Activated T-cell treated with anti-CD3 and anti-CD28 coated beads for 1 hour (primary cell): ENCODE data around the gene STXBP2.
A peak's percentile ranks its signal among the peaks of the same experiment; 100 is the strongest.

Experiments
- DNase-seq: peaks from one replicate; pipeline ENCODE4 v3.0.0-alpha.2; 2020; ENCODE audit warnings: low read depth

STXBP2 gene

GRCh38 chr19:7636691-7637373 is at the start of gene STXBP2:
TSS of gene STXBP2 (plus strand) at chr19:7637110. CDS start at chr19:7637150, 40 bp downstream.
- peak; percentile 93 for DNase-seq

DNA sequence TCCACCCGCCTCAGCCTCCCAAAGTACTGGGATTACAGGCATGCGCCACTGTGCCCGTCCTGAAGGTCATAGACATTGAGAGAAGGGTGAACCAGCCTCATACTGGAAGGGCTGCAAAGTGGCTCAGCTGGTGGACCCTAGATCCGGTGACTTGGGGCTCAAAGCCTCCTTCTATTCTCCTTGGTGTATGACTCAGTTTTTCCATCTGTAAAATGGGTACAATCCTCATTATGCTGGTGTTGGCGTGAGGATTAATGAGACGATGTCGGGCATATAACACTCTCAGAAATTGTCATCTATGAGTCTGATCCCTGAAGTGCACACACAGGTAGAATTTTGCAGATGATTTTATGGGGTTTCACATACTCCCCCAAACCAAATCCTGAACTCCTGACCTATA is 47.1 kb upstream of the STXBP2 start:
- DNase-seq = no peak

DNA sequence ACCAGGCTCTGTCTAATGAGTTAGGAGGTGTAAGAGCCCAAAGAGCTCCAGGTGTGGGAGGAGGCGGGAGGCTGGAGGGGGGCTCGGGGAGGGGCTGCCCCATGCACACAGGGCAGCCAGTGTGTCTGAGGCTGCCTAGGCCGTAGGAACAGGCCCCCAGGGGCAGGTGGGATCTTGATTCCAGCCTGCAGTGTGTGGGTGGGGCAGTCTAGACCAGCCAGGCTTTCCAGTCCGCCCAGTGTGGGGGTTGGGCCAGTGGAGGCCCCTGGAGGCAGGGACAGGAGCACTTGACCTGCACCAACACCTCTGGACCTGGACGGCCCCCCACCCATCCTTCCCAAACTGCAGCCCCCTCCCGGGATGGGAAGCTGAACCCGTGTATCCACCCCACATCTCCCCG is 46.7 kb upstream of the STXBP2 start:
- DNase-seq = no peak

GRCh38 chr19:7595466-7596133 is 41.3 kb upstream of the STXBP2 start, which contains the start of gene CAMSAP3:
TSS of gene CAMSAP3 (plus strand) at chr19:7595863. CDS start at chr19:7596003, 140 bp downstream.
- DNase-seq = peak; percentile 16

- no peak for DNase-seq
Observed at GRCh38 chr19:7596211-7596937, 40.5 kb upstream of the STXBP2 start.

GRCh38 chr19:7597689-7598088 is 39.2 kb upstream of the STXBP2 start:
- no peak for DNase-seq

DNA sequence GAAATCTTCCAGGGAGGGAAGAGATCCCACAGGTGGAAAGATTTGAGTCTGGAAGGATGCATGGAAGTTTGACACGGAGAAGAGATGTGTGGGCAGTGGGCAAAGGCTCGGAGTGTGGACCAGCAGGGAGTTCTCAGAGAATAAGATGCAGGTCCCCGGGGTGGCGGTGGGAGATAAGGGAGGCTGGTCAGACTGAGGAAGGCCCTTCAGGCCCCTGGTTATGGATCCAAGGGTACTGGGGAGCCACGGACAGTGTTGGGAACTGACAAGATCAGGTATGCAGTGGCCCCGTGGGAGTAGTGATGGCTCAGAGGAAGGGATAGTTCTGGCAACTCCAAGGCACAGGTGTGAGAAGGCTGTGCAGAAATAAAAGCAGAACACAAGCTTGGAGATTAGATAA is 38.7 kb upstream of the STXBP2 start:
- DNase-seq = no peak

- DNase-seq = no peak
Observed at GRCh38 chr19:7600721-7601120, 36.2 kb upstream of the STXBP2 start.

DNA sequence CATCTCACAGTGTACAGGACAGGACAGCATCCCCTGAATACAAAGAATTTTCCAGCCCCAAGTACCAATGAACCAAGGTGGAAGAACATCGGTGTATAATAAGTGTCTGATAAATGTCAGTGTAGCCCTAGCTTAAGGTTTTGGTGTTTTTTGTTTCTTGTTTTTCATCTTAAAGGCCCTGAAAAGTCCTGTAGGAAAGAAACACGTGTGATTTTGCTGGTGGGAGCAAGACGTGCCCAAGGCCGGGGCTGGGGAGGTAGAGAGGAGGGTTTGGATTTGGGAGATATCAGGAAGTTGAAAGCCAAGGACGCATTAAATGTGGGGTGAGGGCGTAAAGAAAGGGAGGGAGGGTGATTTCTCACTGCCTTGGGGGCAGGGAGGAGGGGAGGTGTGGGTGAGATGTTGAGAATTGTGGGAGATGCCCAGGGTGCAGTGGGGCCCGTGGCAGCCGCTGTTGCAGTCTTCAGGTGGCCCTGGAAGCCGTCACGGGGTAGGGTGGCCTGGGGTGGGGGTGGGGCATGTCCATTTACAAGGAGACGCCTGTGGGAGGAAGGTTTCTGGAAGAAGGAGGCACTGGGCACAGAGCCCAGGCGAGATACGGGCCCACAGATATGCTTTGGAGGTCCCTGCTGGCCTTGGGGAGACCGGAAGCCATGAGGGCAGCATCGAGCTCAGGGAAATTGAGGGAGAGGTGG is 34.5 kb upstream of the STXBP2 start:
- no peak for DNase-seq

GRCh38 chr19:7602935-7603497 is 33.9 kb upstream of the STXBP2 start:
- DNase-seq = no peak

DNA sequence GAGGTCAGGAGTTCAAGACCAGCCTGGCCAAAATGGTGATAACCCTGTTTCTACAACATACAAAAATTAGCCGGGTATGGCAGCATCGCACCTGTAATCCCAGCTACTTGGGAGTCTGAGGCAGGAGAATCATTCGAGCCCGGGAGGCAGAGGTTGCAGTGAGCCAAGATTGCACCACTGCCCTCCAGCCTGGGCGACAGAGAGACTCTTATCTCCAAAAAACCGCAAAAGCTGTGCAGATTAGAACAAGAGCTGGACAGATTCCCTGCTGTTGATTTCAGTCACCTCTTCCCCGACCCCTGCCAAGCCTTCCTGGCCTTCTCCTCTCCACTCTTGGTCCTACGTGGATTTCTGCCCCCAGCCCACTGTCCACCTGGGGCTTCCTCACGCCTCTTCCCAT is 33.0 kb upstream of the STXBP2 start:
- DNase-seq = no peak

DNA sequence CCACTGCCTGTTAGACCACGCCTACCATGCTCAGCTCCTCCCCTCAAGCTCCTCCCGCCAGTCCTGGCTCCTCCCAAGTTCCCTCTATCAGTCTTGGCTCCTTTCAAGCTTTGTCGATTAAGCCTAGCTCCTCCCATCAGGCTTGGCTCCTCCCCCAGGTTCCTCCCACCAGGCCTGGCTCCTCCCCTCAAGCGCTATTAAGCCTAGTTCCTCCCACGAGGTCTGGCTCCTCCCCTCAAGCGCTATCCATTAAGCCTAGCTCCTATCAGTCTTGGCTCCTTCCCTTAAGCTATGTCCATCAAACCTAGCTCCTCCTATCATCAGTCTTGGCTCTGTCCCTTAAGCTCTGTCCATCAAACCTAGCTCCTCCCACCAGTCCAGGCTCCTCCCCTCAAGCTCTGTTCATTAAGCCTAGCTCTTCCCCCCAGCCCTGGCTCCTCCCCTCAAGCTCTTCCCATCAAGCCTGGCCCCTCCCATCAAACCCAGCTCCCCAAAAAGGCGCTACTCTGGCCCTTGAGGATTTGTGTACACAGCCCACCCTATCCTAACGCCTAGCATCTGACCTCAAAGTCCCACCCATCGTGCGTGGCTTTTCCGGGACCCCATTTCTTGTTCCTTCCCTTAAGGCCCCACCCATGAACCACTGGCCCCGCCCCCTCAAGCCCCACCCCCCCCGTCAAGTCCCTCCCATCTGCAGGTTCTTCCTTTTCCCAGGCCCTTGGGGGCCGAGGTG is 31.3 kb upstream of the STXBP2 start:
- DNase-seq = no peak

- no peak for DNase-seq
Observed at GRCh38 chr19:7606289-7606688, 30.6 kb upstream of the STXBP2 start.

- no peak for DNase-seq
Observed at GRCh38 chr19:7607212-7607873, 29.6 kb upstream of the STXBP2 start.

- no peak for DNase-seq
Observed at GRCh38 chr19:7607874-7608560, 28.9 kb upstream of the STXBP2 start.

DNA sequence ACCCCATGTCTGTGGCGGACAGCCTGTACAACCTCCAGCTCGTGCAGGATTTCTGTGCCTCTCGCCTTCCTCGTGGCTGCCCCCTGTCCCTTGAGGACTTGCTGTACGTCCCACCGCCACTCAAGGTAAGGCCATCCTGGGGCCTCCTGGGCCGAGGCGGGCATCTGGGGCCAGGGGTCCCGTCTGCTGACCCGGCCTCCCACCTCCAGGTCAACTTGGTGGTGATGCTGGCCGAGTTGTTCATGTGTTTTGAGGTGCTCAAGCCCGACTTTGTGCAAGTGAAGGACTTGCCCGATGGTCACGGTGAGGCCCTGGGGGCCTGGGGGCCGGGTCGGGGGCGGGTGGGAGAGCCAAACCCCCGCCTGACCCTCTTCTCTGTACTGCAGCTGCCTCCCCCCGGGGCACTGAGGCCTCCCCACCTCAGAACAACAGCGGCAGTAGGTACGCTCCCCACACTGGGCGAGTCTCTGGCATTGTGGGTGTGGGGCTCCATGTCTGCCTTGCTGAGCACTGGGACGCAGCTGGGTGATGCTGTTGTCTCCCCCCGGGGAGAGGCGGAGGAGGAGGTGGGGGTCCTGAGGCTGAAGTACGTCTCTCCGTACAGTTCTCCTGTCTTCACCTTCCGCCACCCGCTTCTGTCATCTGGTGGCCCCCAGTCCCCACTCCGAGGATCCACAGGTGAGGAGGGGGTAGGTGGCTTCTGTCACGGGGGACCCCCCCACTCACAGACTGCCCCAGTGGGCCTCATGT is 26.2 kb upstream of the STXBP2 start:
- no peak for DNase-seq

DNA sequence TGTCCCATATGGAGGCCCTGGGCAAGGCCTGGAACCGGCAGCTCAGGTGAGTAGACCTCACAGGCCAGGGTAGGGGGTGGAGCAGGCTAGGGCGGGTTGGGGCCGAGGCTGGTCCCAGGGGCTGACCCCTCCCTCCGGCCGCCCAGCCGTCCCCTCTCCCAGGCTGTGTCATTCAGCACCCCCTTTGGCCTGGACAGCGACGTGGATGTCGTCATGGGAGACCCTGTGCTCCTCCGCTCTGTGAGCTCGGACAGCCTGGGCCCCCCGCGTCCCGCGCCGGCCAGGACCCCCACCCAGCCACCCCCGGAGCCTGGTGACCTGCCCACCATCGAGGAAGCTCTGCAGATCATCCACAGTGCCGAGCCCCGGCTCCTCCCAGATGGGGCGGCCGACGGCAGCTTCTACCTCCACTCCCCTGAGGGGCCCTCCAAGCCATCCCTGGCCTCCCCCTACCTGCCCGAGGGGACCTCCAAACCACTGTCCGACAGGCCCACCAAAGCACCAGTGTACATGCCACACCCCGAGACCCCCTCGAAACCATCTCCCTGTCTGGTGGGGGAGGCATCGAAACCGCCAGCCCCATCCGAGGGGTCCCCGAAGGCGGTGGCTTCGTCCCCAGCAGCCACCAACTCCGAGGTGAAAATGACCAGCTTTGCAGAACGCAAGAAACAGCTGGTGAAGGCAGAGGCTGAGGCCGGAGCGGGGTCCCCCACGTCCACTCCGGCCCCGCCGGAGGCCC is 25.2 kb upstream of the STXBP2 start:
- DNase-seq = no peak
